GM12872 (cell line): ENCODE measurements around the gene CACNA1F.
A peak's percentile ranks its signal among the peaks of the same experiment; 100 is the strongest.

Source experiments
- TF ChIP-seq, protein P1 (sequence below): IDR thresholded peaks from 3 replicates; pipeline ENCODE4 v1.5.1; 2011; ENCODE audit warnings: low read depth, mild to moderate bottlenecking, low read length, moderate library complexity; ENCODE audit not compliant: insufficient read depth

Gene CACNA1F

DNA sequence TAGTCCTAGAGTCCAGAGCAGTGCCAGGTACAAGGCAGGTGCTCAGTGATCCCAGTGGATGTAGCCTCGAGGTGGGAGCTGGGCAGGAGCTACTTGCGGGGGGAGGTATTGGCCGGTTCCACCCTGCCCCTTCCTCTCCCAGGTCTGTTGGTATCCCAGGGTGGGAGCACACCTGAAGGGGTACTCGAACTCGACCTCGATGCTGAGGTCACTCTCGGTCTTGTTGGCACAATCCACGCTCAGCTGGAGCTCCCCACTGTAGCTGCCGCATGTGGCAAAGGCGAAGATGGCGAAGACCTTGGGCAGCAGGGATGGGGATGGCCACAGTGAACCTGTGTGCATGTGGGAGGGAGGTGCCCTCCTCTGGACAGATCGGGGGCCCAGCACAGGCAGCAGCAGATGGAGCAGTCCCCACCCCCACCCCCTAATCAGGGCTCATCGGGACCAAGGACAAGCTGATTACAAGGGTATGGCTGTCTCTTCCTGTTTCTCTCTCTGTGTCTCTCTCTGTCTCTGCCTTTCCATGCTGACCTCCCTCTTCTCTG, 35.5 kb downstream of the CACNA1F start:
- TF ChIP-seq, protein P1, sequence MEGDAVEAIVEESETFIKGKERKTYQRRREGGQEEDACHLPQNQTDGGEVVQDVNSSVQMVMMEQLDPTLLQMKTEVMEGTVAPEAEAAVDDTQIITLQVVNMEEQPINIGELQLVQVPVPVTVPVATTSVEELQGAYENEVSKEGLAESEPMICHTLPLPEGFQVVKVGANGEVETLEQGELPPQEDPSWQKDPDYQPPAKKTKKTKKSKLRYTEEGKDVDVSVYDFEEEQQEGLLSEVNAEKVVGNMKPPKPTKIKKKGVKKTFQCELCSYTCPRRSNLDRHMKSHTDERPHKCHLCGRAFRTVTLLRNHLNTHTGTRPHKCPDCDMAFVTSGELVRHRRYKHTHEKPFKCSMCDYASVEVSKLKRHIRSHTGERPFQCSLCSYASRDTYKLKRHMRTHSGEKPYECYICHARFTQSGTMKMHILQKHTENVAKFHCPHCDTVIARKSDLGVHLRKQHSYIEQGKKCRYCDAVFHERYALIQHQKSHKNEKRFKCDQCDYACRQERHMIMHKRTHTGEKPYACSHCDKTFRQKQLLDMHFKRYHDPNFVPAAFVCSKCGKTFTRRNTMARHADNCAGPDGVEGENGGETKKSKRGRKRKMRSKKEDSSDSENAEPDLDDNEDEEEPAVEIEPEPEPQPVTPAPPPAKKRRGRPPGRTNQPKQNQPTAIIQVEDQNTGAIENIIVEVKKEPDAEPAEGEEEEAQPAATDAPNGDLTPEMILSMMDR: no peak

GRCh38 chrX:49193542-49193964, 39.6 kb downstream of the CACNA1F start:
- TF ChIP-seq, protein P1: no peak

DNA sequence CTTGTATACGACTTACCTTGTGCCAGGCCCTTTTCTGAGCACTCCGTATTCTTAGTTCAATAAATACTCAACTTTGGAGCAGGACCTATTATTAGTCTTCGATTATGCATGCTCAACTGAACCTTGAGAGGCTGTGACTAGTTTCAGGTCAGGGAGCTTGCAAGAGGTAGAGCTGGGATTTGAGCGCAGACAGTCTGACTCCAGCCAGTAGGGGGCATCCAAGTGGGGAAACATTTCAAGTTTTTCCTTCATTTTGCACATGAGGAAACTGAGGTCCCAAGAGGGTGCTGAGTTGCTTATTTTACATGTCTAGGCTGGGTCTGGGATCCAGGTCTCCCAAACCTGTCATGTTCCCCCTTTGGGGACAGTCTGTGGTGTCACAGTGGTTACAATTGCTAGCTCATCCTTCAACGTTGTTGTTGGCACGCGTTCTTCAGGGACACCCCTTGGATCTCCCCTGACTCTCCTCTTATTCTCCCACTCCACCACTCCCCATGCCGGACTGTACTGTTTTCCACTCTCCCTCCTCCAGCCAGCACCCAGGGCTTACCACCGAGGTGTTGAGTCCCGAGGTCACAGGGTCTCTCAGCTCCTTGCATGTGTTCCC, 40.3 kb downstream of the CACNA1F start:
- TF ChIP-seq, protein P1: peak; percentile 69

DNA sequence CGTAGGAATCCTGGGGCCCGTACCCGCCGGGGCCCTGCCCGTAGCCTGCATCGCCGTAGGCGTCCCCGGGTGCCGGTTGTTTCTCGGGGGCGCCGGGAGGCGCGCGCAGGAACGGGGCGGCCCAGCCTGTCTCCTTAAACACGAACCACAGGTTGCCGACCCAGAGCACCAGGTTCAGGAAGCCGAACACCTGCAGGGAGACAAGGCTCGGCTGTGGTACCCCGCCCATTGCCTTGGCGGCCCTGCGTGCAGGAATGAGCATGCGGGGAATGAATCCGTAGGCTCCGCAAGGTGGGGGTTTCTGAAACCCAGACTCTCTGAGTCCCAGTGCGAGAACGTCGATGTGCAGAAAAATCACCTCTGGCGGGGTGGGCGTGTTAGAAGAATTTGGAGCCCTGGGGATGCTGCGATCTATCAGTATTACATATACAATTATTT, 41.5 kb downstream of the CACNA1F start:
- TF ChIP-seq, protein P1: no peak

DNA sequence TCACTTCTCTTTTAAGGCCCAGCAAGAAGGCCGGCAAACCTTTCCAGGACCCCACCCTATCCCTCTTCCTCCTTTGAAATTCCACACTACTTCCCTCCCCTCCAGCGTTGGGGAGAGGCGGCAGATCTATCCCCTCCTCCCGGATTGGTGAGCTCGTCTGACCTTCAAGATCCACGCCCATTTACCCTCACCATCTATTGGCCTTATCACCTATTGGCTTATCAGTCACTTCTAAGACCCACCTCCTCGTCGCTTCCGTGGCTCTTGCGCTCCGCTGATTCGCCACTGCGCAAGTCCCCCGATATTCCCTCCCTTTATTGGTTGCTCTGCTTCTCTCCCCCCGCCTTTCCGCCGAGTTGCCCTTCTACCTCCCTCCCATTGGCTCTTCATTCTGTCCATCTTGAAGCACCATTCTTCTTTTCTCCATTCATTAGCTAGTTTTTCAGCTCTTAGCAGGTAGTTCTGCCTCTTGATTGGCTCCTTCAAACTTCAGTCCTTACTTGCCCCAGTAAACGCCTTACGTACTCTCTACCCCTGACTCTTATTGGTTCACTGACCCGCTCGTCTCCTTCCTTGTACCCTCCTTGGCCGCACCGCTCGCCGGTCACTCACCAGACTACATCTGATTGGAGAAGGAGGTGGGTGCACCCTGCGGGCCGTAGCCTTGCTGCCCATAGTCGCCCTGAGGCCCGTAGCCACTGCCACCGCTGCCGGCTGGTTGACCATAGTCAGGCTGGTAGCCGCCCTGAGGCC, 42.1 kb downstream of the CACNA1F start:
- TF ChIP-seq, protein P1: no peak

GRCh38 chrX:49189606-49190005, 43.5 kb downstream of the CACNA1F start:
- TF ChIP-seq, protein P1: no peak

- TF ChIP-seq, protein P1: no peak
These were observed 44.6 kb downstream of the CACNA1F start for GRCh38 chrX:49188468-49189076.
